Activated CD8-positive, alpha-beta memory T cell treated with anti-CD3 and anti-CD28 coated beads, Interleukin-2, amount 10 ng/mL, durations not matched to agents 7 days and 5 days (primary cell): ENCODE measurements around the gene NTF3. TPM values are rescaled to one million over a fixed set of nuclear protein-coding genes. Genes with fewer than 3 reads are reported as not detected.

ENCODE experiments used
- ATAC-seq: fragments of 150-1000 bp; cut with Tn5 transposase; one replicate; pipeline ENCODE4 v1.10.0; 2021; ENCODE audit warnings: moderate library complexity
- CTCF ChIA-PET: fragments of 350-600 bp; sonication (Branson Sonifier 250); formaldehyde crosslinking; loops from one replicate; lab custom pipeline; 2021; ENCODE audit warnings: antibody characterized with exemption; lab: Charles Lee
- DNase-seq: peaks from one replicate; pipeline ENCODE4 v3.0.0-alpha.2; 2020
- H3K27ac Mint-ChIP-seq: one replicate; pipeline ENCODE4 v1.8.0; 2021; ENCODE audit warnings: mild to moderate bottlenecking, mixed read lengths
- H3K27me3 Mint-ChIP-seq: one replicate; pipeline ENCODE4 v1.8.0; 2021; ENCODE audit warnings: mixed read lengths
- H3K36me3 Mint-ChIP-seq: one replicate; pipeline ENCODE4 v1.8.0; 2021; ENCODE audit warnings: mild to moderate bottlenecking, mixed read lengths
- H3K4me1 Mint-ChIP-seq: one replicate; pipeline ENCODE4 v1.8.0; 2021; ENCODE audit warnings: mixed read lengths
- H3K4me3 Mint-ChIP-seq: one replicate; pipeline ENCODE4 v1.8.0; 2021; ENCODE audit warnings: mild to moderate bottlenecking, moderate library complexity, mixed read lengths
- H3K9me3 Mint-ChIP-seq: one replicate; pipeline ENCODE4 v1.8.0; 2022; ENCODE audit warnings: low read depth, mixed read lengths
- total RNA-seq, 2 experiments: library from RNA; stranded (reverse); gene quantifications; one replicate each; pipeline ENCODE4 v1.2.3, GENCODE V29; 2021

NTF3 gene
- total RNA-seq, 2 experiments from 2014 or later, result not detected

DNA sequence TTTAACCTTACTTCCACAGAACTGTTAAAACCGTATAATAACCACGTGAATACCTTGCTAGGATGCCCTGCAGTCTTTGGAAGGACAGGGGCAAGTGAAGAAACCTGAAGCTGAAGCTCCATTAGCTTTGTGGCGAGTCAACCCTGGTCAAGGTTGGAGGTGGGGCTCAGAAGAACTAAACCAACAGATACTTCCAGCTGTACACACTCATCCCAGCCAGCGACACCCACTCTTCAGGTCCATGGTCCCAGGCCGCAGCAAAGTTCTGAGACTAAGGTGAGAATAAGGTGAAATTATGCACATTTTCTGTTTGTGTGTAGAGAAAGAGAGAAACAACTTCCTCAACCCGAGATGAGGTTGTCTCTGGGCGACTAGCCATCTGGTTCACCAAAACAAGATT lies 77.6 kb downstream of the NTF3 start:
- Mint-ChIP-seq H3K27me3 (no peaks in the 10 kb centered on the region), H3K4me1 (no peaks in the 10 kb centered on the region), H3K36me3 (no peaks in the 10 kb centered on the region), H3K4me3 (no peak overlapping the region), H3K9me3 (no peaks in the 10 kb centered on the region), H3K27ac (no peak overlapping the region)
- ATAC-seq (no peak), DNase-seq (no peak)
- CTCF ChIA-PET, result no interaction called here

DNA sequence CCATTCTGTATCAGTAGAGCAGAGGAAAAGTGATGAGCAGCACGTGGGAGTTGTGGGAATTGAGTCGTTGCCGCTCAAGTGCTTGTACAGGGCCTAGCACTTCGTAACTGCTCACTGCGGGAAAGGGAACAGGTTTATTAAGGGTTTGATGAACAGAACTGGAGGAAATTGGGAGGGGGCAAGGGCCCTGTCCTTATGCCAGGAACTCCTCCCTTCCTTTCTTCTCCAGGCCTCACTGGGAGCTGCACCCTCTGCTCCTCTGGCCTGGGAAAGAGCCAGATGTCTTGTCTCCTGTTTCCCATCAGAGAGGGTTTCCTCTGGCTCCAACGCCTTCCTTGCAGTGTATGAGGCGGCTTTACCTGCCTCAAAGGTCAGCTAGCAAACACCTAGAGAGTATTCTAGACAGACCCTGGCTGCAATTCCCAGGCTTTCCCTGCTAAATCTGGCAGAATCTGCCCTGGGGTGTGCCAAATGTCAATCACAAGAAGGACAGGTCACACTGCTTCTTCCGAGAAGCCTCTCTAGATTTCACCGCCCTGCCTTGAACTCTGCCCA lies 78.4 kb downstream of the NTF3 start:
- DNase-seq, result no peak
- Mint-ChIP-seq H3K9me3 (no peaks in the 10 kb centered on the region), H3K27me3 (no peaks in the 10 kb centered on the region), H3K27ac (no peak overlapping the region), H3K36me3 (no peaks in the 10 kb centered on the region), H3K4me3 (no peak overlapping the region), H3K4me1 (no peaks in the 10 kb centered on the region)
- no peak for ATAC-seq
- CTCF ChIA-PET, result no interaction called here

DNA sequence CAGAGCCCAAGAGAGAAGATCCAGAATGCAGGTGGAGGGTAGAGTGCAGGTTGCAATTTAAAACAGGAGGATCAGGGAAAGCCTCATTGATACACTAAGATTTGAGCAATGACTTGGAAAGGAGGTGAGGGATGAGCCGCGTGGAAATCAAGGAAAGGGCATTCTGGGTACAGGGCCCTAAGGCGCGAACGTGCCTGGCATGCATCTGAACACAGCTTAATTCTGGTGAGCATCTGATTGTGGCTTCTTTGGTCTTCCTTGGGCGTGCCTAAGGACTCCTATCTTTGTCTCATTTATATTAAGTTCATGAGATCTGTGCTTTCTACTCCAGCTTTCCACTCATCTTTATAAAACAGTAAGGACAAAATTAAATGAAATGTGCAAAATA lies 79.3 kb downstream of the NTF3 start:
- DNase-seq (no peak), ATAC-seq (no peak)
- CTCF ChIA-PET, result interaction anchor here (1.0 kb wide), 1 partner anchor 488 kb away, joined by 3 read pairs; no protein-coding TSS in a partner anchor
- Mint-ChIP-seq H3K9me3 (no peaks in the 10 kb centered on the region), H3K4me3 (no peak overlapping the region), H3K27ac (no peak overlapping the region), H3K36me3 (no peaks in the 10 kb centered on the region), H3K27me3 (no peaks in the 10 kb centered on the region), H3K4me1 (no peaks in the 10 kb centered on the region)

DNA sequence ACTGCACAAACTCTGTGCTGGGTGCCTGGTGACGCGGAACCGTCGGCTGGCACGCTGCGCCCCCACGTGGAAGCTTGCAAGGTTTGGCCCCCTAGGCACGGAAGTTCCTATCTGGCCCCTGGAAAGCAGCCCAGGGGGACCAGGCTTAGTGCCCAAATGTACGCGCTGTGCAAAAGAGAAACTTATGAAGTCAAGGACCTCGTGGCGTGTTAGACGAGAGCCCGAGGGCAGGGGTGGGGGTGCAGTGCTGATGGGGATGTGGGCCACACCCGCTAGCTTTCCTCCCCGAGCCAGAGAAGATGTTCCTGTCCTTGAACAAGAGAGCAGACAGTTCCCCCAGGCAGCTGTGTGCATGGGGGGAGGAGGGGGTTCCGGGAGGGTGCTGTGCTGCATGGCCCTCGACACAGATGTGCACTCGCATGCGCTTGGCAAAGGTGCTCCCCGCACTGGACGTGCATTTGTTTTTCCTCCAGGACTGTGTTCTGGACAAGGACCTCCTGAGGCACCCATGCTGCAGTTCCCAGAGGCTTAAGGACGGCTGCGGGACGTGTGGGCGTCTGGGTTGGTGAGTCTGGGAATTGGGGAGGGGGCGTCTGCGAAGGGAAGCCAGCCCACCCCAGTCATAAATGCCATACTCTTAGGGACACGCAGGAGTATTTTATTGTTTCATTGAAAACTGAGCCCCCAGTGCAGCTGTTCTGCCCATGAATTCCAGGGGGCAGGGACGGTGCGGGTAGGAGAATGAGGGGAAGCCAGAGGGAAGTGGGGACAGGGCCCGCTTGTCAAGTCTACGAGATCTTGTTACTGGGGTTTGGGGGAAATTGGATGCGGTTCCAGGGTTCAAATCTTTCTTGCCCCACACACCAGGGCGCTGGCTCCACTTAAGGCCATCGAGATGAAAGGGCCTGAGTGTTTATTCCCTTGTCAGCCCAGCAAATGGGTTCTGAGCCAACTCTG lies 80.0 kb downstream of the NTF3 start:
- no peak overlapping the region for H3K27ac Mint-ChIP-seq
- no peak for DNase-seq
- CTCF ChIA-PET, result interaction anchor here (1.0 kb wide), 1 partner anchor 488 kb away, joined by 3 read pairs; no protein-coding TSS in a partner anchor
- H3K4me3 Mint-ChIP-seq, result no peak overlapping the region
- no peaks in the 10 kb centered on the region for H3K36me3 Mint-ChIP-seq
- H3K27me3 Mint-ChIP-seq, result no peaks in the 10 kb centered on the region
- H3K9me3 Mint-ChIP-seq, result no peaks in the 10 kb centered on the region
- ATAC-seq, result no peak
- no peaks in the 10 kb centered on the region for H3K4me1 Mint-ChIP-seq

DNA sequence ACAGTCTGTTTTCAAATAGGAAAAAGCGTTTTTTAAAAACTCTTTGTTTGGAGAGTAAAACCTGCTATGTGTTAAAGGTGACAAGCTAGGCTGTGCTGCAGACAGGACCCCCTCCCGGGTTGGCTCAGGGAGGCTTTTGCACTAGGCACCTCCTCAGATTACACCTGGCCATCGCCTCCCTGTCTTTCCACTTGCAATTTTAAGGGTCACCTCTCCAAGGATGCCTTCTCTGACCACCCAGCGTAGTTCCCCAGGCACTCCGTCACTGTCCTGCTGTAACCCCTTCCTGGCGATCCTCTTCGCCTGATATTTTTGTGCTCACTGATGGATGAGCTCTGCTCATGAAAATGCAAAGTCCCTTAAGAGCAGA lies 80.7 kb downstream of the NTF3 start:
- no peak overlapping the region for H3K4me3 Mint-ChIP-seq
- H3K9me3 Mint-ChIP-seq, result no peaks in the 10 kb centered on the region
- no peaks in the 10 kb centered on the region for H3K36me3 Mint-ChIP-seq
- CTCF ChIA-PET, result no interaction called here
- DNase-seq (no peak), ATAC-seq (no peak)
- no peak overlapping the region for H3K27ac Mint-ChIP-seq
- no peaks in the 10 kb centered on the region for H3K4me1 Mint-ChIP-seq
- no peaks in the 10 kb centered on the region for H3K27me3 Mint-ChIP-seq

DNA sequence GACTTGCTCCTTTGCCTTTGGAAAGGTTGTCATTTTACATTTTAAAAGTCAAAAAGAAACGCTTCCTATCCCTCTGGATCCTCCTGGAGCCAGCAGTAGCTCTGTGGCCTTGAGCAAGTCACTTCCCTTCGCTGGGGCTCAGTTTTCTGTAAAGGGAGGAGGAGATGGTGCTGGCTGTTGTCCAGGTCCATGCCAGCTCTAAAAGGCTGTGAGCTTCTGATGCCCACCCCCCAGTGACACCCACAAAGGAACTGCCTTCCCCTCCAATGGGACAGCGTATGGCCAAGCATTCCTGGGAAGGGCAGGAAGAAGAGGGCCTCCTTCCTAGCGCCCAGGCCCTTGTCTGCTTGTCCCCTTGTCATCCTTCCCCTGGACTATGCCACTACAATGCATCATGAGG lies 81.5 kb downstream of the NTF3 start:
- no peaks in the 10 kb centered on the region for H3K36me3 Mint-ChIP-seq
- CTCF ChIA-PET, result no interaction called here
- no peaks in the 10 kb centered on the region for H3K9me3 Mint-ChIP-seq
- ATAC-seq (no peak), DNase-seq (no peak)
- H3K27me3 Mint-ChIP-seq, result no peaks in the 10 kb centered on the region
- no peak overlapping the region for H3K4me3 Mint-ChIP-seq
- H3K27ac Mint-ChIP-seq, result no peak overlapping the region
- no peaks in the 10 kb centered on the region for H3K4me1 Mint-ChIP-seq

DNA sequence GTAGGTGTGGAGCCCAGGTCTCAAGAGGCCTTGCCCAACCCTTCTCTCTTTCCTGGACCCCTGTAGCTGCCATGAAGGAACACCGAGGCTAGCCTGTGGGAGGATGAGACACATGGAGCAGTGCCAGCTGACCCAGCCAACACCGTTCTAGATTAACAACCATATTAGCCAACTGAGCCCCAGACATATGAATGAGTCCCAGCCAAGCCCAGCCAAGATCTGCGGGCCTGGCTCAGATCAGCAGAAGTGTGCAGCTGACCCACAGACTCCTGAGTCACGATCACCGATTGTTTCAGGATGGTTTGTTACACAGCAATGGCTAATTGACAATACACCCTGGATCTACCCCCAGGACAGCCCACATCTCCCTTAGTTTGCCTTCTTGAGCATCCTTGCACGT lies 82.1 kb downstream of the NTF3 start:
- Mint-ChIP-seq H3K36me3 (no peaks in the 10 kb centered on the region), H3K4me3 (no peak overlapping the region), H3K4me1 (no peaks in the 10 kb centered on the region), H3K27ac (no peak overlapping the region), H3K27me3 (no peaks in the 10 kb centered on the region), H3K9me3 (no peaks in the 10 kb centered on the region)
- DNase-seq, result no peak
- CTCF ChIA-PET, result no interaction called here
- ATAC-seq, result no peak

DNA sequence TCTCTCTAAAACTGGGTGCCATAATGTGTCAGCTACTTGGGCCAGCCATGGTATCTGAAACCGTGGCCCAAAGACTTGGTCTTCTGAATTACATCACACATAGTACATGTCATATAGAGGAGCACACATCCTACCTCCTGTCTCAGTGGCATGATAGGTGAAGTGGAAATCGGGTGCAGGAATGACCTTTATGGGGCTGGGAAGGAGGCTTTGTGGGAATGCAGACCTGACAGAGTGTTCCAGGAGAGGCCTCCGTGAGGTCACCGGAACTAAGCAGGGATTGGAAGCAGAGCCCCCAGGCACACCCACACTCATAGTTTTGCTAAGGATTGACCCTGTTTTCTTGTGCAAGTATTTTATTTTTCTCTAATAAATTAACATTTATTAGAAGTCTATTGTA lies 82.6 kb downstream of the NTF3 start:
- H3K36me3 Mint-ChIP-seq, result no peaks in the 10 kb centered on the region
- CTCF ChIA-PET, result no interaction called here
- no peaks in the 10 kb centered on the region for H3K4me1 Mint-ChIP-seq
- no peaks in the 10 kb centered on the region for H3K27me3 Mint-ChIP-seq
- no peak overlapping the region for H3K27ac Mint-ChIP-seq
- H3K4me3 Mint-ChIP-seq, result no peak overlapping the region
- no peak for DNase-seq
- ATAC-seq, result no peak
- H3K9me3 Mint-ChIP-seq, result no peaks in the 10 kb centered on the region

DNA sequence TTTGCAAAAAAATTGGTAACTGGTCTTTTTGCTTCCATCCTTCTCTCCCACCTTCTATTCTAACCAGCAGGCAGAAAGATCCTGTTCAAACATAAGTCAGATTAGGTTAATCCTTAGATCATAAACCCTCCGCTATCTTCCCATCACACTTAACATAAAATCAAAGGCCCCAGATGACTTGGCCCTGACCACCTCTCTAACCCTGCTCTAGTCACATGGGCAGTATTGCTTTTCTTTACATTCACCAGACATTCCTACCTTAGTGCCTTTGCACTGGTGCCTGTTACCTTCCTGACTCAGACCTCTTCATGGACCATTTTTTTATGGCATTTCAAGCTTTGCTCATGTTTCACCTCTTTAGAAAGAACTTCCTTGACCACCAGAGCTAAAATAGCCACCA lies 83.5 kb downstream of the NTF3 start:
- H3K36me3 Mint-ChIP-seq, result no peaks in the 10 kb centered on the region
- CTCF ChIA-PET, result no interaction called here
- DNase-seq, result no peak
- no peaks in the 10 kb centered on the region for H3K9me3 Mint-ChIP-seq
- no peak overlapping the region for H3K4me3 Mint-ChIP-seq
- H3K27ac Mint-ChIP-seq, result no peak overlapping the region
- H3K27me3 Mint-ChIP-seq, result no peaks in the 10 kb centered on the region
- H3K4me1 Mint-ChIP-seq, result no peaks in the 10 kb centered on the region
- ATAC-seq, result no peak

DNA sequence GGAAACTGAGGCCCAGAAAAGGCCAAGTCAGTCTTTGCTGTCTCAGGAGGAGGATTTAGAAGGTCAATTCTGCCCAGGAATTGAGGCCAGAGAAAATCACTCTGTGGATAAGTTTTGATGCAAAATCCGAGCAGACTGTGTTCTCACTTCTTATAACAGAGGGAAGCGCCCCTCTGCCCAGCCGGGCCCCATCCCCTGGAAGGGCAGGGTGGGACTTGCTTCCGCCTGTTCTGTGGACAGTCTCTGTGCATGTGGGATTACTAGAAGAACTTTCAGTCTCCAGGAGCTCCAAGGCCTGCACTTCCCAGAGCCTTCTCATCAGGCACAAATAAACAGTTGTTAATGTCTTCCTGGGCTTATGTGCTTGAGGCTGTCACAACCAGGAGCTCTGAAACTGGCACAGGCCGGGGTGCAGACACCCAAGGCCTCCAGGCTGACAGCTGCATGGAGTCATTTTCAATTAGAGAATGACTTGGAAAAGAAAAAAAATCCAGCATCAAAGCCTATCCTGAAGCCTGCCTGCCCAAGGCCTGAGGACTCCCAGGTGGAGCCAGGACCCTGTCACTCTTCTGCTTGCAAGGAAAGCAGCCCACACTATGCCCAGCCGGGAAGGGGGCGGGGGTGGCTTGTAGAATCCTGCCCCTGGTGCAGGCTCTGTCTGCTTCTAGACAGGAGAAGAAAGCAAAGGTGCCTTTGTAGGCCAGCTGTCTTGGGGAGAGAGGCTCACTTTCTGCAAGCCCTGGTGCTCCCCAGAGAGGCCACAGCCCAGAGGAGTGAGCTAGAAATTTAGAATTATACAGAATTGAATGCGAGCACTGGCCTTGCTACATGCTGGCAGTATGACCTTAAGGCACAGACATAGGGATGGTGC lies 84.7 kb downstream of the NTF3 start:
- H3K27ac Mint-ChIP-seq, result no peak overlapping the region
- CTCF ChIA-PET, result no interaction called here
- no peaks in the 10 kb centered on the region for H3K4me1 Mint-ChIP-seq
- H3K9me3 Mint-ChIP-seq, result no peaks in the 10 kb centered on the region
- H3K36me3 Mint-ChIP-seq, result no peaks in the 10 kb centered on the region
- no peaks in the 10 kb centered on the region for H3K27me3 Mint-ChIP-seq
- DNase-seq (no peak), ATAC-seq (no peak)
- H3K4me3 Mint-ChIP-seq, result no peak overlapping the region

DNA sequence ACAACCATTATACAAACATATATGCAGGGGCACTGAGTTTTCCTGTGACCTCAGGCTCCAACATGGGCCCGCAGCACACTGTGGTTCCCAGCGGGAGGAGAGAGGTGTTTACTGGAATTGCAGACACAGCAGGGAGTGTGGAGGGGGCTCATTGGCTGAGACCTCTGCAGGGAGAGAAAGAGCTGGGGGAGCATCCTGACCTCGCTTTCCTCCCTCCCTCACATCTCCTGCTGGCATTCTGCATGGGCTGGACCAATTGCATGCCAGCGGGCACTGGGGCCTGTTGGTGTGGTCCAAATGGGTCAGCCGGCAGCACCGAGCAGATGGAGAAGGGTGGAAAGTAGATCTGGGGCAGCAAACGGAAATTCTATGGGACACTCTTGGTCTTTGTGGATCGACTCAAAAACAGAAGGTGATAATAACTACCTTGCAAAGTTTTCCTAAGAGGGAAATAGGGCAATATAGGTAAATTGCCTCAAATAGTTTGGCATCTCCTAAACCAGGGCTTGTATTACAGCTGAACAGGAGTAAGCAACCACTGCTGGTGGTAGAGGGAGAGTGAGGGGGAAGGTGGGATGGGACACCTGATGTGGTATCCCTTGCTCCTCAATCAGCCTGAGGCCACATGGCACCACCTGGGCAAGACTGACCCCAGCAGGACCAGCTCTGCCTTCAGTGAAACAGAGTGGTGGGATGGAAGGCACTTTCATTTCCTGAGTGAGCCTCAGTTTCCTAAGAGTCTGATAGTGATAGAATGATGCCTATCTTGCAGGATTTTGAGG lies 86.9 kb downstream of the NTF3 start:
- no peaks in the 10 kb centered on the region for H3K36me3 Mint-ChIP-seq
- ATAC-seq (no peak), DNase-seq (no peak)
- no peaks in the 10 kb centered on the region for H3K9me3 Mint-ChIP-seq
- H3K27me3 Mint-ChIP-seq, result no peaks in the 10 kb centered on the region
- H3K4me1 Mint-ChIP-seq, result no peaks in the 10 kb centered on the region
- H3K4me3 Mint-ChIP-seq, result no peak overlapping the region
- CTCF ChIA-PET, result interaction anchor here (1.0 kb wide), 1 partner anchor 130 kb away, joined by 3 read pairs; no protein-coding TSS in a partner anchor
- H3K27ac Mint-ChIP-seq, result no peak overlapping the region

DNA sequence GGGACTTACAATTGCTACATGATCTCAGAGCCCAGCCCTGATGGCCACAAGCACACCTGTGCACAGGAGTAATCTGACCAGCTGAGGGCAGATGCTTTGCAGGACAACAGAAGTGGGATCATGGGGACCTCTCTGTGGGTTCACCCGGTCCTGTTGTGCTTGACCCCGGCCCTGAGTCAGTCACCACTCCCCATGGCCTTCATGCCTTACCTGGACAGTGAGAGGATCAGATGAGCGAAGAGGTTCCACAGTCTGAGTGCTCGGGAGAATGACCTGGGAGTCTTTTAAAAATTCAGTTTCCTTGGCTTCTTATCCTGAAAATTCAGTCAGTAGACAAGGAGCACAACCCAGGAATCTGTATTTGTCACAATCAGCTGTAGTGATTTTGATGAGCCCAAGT lies 88.1 kb downstream of the NTF3 start:
- CTCF ChIA-PET, result no interaction called here

DNA sequence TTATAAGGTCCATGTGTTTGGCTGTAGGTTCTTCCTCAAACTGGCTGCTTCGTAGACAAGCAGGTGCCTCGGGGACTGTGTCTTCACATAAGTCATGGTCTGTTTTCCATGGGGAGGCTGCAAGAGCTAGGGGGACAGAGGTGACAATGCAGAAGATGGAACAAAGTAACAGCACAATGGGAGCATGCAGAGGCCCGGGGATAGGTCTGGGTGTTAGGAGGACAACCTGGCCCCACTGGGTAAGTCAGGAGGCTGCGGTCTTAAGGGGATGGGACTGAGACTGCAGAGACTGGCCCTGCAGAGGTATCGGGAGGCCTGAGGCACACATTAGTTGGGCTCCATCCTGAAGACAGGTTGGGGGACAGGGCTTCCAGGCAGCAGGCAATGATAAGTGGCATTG lies 88.9 kb downstream of the NTF3 start:
- H3K4me3 Mint-ChIP-seq, result no peak overlapping the region
- ATAC-seq, result no peak
- no peak overlapping the region for H3K27ac Mint-ChIP-seq
- no peaks in the 10 kb centered on the region for H3K4me1 Mint-ChIP-seq
- CTCF ChIA-PET, result no interaction called here
- H3K9me3 Mint-ChIP-seq, result no peaks in the 10 kb centered on the region
- DNase-seq, result no peak
- H3K27me3 Mint-ChIP-seq, result no peaks in the 10 kb centered on the region
- H3K36me3 Mint-ChIP-seq, result no peaks in the 10 kb centered on the region

More for the DNA sequence above, 88.1 kb downstream of the NTF3 start:
- H3K27me3 Mint-ChIP-seq, result no peaks in the 10 kb centered on the region
- no peaks in the 10 kb centered on the region for H3K36me3 Mint-ChIP-seq
- no peak overlapping the region for H3K27ac Mint-ChIP-seq
- no peaks in the 10 kb centered on the region for H3K4me1 Mint-ChIP-seq
- no peak for ATAC-seq
- H3K4me3 Mint-ChIP-seq, result no peak overlapping the region
- no peak for DNase-seq
- no peaks in the 10 kb centered on the region for H3K9me3 Mint-ChIP-seq
